ENCODE results near the gene ZNF444.

DNA sequence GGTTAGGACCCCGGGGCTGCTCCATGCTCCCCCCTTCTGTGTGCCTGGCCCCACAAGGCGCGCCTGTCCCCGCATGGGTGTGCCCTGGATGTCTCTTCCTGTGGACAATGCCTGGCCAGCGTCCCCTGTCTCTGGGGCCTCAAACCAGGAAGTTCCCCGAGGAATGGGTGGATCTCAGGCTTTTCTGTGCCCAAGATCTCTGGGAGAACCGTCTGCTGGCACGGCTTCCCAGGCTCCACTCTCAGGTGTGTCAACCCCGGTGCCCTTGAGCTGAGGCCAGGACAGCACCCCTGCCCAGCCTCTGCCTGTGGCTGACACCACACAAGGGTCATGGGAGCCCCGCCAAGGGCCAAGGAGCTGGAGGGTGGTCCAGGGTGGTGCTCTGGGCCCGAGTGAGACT is 15.7 kb downstream of the ZNF444 start:
- TF ChIP-seq, protein P1, sequence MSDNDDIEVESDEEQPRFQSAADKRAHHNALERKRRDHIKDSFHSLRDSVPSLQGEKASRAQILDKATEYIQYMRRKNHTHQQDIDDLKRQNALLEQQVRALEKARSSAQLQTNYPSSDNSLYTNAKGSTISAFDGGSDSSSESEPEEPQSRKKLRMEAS (CRISPR knock-in tag; IDR thresholded peaks at IDR 0.05): no peak
- TF ChIP-seq, protein P2, sequence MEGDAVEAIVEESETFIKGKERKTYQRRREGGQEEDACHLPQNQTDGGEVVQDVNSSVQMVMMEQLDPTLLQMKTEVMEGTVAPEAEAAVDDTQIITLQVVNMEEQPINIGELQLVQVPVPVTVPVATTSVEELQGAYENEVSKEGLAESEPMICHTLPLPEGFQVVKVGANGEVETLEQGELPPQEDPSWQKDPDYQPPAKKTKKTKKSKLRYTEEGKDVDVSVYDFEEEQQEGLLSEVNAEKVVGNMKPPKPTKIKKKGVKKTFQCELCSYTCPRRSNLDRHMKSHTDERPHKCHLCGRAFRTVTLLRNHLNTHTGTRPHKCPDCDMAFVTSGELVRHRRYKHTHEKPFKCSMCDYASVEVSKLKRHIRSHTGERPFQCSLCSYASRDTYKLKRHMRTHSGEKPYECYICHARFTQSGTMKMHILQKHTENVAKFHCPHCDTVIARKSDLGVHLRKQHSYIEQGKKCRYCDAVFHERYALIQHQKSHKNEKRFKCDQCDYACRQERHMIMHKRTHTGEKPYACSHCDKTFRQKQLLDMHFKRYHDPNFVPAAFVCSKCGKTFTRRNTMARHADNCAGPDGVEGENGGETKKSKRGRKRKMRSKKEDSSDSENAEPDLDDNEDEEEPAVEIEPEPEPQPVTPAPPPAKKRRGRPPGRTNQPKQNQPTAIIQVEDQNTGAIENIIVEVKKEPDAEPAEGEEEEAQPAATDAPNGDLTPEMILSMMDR (IDR thresholded peaks at IDR 0.05): no peak
- TF ChIP-seq JUN (CRISPR knock-in tag; IDR thresholded peaks at IDR 0.05): no peak
- no peak for TF ChIP-seq ETV6 (CRISPR knock-in tag; IDR thresholded peaks at IDR 0.05)
- TF ChIP-seq IRF2 (CRISPR knock-in tag; IDR thresholded peaks at IDR 0.05; ENCODE audit: borderline replicate concordance, low read depth): no peak
